ENCODE data around the gene PEAK1.
"Not testable (repeated sequence)": the region's sequence is repeated elsewhere in the genome, so short reads cannot be mapped to it uniquely, and the experiment has no call there.

The PEAK1 gene

DNA sequence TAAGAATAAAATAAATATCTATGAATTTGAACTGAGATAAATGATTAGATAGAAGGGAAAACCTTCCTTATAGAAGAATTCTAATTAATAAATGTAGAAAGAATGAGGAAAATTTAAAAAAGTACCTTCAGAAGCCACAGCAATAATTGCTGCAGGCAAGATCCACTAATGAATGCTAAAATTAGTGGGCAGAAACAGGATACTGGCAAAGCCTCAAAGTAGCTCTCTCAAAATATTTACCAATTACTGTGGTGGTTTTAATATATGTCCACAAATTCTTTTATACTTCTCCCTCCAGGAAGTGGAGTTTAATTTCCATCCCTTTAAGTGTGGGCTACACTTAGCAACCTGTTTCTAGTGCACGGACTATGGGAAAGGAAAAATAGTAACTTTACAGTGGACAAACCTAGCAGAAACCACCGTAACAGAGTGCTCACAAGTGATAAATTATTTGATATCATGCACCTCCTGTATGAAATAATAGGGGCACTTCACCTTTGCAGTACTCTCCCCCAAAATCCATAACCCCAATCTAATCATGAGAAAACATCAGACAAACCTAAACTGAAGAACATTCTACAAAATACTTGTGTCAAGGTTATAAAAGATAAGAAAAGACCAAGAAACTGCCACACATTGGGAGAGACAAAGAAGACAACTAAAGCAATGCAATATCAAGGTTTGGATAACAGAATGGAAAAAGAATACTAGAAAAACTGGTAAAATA lies 6.8 kb downstream of the PEAK1 start:
- Histone ChIP-seq H3K27ac (ENCODE audit: low read length) (no peak overlapping the region), H3K4me3 (ENCODE audit: low read length in 2 of 2) (no peak overlapping the region), H3K27me3 (ENCODE audit: control insufficient read depth in 1 of 2, insufficient read depth in 2 of 2, low read length in 2 of 2) (no peaks in the 10 kb centered on the region), H3K9me3 (ENCODE audit: control insufficient read depth in 2 of 2, low read length in 2 of 2) (no peaks in the 10 kb centered on the region), H3K36me3 (ENCODE audit: control insufficient read depth in 2 of 2, insufficient read depth in 2 of 2, low read length in 2 of 2) (no peaks in the 10 kb centered on the region), H3K9ac (ENCODE audit: low read length in 2 of 2) (no peak overlapping the region), H3K4me1 (ENCODE audit: control insufficient read depth, insufficient read depth, low read length) (peaks cover 6% of the 10 kb centered on the region)

DNA sequence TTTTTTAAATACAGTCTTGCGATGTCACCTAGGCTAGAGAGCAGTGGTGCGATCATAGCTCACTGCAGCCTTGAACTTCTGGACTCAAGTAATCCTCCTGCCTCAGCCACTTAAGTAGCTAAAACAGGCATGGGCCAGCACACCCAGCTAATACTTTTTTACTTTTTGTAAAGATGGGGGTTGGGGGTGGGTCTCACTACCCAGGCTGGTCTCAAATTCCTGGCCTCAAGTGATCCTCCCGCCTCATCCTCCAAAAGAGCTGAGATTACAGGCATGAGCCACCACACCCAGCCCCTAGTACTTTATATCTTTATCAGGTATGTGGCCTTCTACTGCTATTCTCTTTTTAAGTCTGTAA lies 8.3 kb downstream of the PEAK1 start:
- no peaks in the 10 kb centered on the region for H3K36me3 ChIP-seq (ENCODE audit: control insufficient read depth in 2 of 2, insufficient read depth in 2 of 2, low read length in 2 of 2)
- H3K9me3 ChIP-seq (ENCODE audit: control insufficient read depth in 2 of 2, low read length in 2 of 2) = no peaks in the 10 kb centered on the region
- no peak overlapping the region for H3K4me3 ChIP-seq (ENCODE audit: low read length in 2 of 2)
- no peaks in the 10 kb centered on the region for H3K4me1 ChIP-seq (ENCODE audit: control insufficient read depth, insufficient read depth, low read length)
- no peak overlapping the region for H3K27ac ChIP-seq (ENCODE audit: low read length)
- H3K9ac ChIP-seq (ENCODE audit: low read length in 2 of 2) = no peak overlapping the region
- no peaks in the 10 kb centered on the region for H3K27me3 ChIP-seq (ENCODE audit: control insufficient read depth in 1 of 2, insufficient read depth in 2 of 2, low read length in 2 of 2)

DNA sequence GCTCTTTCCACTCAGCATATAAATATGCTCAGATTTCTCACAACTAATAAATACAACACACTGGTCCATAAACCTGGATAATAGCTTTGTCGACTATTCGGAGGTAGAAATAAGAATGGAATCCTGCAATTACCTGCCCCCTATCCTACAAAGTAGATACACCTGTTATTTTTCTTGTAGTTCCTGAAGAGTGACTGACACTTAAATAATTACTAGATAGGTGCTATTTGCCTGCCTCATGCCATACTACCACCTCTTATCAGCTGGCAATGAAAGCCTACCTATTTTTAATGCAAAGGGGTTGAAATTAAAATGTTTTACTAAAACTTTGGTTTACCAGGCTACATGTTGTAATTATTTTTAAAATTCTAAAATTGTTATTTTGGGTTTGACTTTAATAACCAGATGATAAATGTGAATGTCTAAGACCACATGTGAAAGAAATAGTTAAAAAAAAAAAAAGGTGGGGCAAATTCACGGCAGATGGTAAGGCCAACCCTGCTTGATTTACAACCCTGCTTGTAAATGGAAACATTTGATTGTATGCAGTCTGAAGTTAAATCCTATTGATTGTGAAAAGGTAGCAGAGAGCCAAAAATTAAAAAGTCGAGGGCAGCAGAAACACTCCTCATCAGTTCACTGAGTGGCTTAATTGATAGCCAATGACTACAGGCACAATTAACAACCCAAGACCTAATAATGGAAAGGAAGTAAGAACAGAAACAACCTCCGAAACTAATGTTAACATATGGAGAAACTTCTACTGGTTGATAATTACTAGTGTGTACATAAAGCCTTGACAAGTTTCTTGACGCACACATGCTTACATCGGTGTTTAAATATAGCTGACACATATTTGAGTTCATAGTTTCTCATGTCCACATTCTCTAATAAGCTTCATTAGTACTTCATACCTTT lies 8.9 kb downstream of the PEAK1 start:
- H3K9me3 ChIP-seq (ENCODE audit: control insufficient read depth in 2 of 2, low read length in 2 of 2) = no peaks in the 10 kb centered on the region
- no peak overlapping the region for H3K9ac ChIP-seq (ENCODE audit: low read length in 2 of 2)
- H3K36me3 ChIP-seq (ENCODE audit: control insufficient read depth in 2 of 2, insufficient read depth in 2 of 2, low read length in 2 of 2) = no peaks in the 10 kb centered on the region
- no peak overlapping the region for H3K27ac ChIP-seq (ENCODE audit: low read length)
- H3K4me3 ChIP-seq (ENCODE audit: low read length in 2 of 2) = no peak overlapping the region
- no peaks in the 10 kb centered on the region for H3K4me1 ChIP-seq (ENCODE audit: control insufficient read depth, insufficient read depth, low read length)
- H3K27me3 ChIP-seq (ENCODE audit: control insufficient read depth in 1 of 2, insufficient read depth in 2 of 2, low read length in 2 of 2) = no peaks in the 10 kb centered on the region

DNA sequence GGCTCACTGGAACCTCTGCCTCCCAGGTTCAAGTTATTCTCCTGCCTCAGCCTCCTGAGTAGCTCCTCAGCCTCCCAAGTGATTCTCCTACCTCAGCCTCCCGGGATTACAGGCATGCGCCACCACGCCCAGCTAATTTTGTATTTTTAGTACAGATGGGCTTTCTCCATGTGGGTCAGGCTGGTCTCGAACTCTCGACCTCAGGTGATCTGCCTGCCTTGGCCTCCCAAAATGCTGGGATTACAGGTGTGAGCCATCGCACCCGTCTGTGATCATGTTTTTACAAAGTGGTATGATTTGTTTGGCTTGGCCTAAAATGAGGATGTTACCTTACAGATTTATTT lies 9.8 kb downstream of the PEAK1 start:
- not testable (repeated sequence) for H3K9me3 ChIP-seq (ENCODE audit: control insufficient read depth in 2 of 2, low read length in 2 of 2); H3K27ac ChIP-seq (ENCODE audit: low read length); H3K9ac ChIP-seq (ENCODE audit: low read length in 2 of 2); H3K4me3 ChIP-seq (ENCODE audit: low read length in 2 of 2); H3K27me3 ChIP-seq (ENCODE audit: control insufficient read depth in 1 of 2, insufficient read depth in 2 of 2, low read length in 2 of 2); H3K4me1 ChIP-seq (ENCODE audit: control insufficient read depth, insufficient read depth, low read length); H3K36me3 ChIP-seq (ENCODE audit: control insufficient read depth in 2 of 2, insufficient read depth in 2 of 2, low read length in 2 of 2)

DNA sequence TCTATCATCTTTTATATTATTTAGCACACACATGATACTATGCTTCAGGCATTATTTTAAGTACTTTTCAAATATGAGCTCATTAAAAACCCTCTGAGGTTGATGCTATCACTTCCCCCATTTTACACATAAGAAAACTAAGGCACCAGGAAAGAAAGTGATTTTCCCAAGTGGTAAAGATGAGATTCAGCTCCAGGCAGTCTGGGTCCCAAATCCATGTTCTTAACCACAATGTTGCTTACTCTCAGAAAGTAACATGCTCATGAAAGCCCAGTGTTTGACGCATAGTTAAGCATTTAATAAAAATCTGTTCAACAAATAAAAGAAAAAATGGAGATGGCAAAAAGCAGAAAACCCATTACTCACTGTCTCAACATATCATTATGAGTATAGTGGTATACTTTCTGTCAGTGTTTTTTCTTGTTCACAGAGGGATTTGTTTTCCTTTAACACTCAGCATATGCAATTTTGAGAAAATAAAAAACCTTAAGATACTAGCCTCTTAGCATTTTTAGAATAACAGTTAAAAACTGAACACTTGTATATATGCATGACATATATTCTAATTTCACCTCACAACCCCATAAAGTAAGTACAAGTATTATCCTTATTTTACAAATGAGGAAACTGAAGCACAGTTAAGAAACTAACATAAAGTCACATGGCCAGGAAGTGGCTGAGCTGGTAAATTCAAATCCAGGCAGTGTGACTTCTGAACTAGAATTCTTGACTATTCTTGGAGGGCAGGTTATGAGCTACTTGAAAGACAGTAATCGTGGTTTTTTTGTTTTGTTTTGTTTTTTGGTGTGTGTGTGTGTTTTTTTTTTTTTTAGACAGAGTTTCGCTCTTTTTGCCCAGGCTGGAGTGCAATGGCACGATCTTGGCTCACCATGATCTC lies 10.4 kb downstream of the PEAK1 start:
- Histone ChIP-seq H3K9ac (ENCODE audit: low read length in 2 of 2) (no peak overlapping the region), H3K27ac (ENCODE audit: low read length) (no peak overlapping the region), H3K9me3 (ENCODE audit: control insufficient read depth in 2 of 2, low read length in 2 of 2) (no peaks in the 10 kb centered on the region), H3K27me3 (ENCODE audit: control insufficient read depth in 1 of 2, insufficient read depth in 2 of 2, low read length in 2 of 2) (no peaks in the 10 kb centered on the region), H3K4me3 (ENCODE audit: low read length in 2 of 2) (no peak overlapping the region), H3K36me3 (ENCODE audit: control insufficient read depth in 2 of 2, insufficient read depth in 2 of 2, low read length in 2 of 2) (no peaks in the 10 kb centered on the region), H3K4me1 (ENCODE audit: control insufficient read depth, insufficient read depth, low read length) (no peaks in the 10 kb centered on the region)

DNA sequence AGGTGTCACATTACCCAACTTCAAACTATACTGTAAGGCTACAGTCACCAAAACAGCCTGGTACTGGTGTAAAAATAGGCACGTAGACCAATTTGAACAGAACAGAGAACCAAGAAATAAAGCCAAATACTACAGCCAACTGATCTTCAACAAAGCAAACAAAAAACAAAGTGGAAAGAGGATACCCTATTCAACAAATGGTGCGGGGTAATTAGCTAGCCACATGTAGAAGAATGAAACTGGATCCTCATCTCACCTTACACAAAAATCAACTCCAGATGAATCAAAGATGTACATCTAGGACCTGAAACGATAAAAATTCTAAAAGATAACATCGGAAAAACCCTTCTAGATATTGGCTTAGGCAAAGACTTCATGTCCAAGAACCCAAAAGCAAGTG lies 13.1 kb downstream of the PEAK1 start:
- Histone ChIP-seq H3K36me3 (ENCODE audit: control insufficient read depth in 2 of 2, insufficient read depth in 2 of 2, low read length in 2 of 2) (no peaks in the 10 kb centered on the region), H3K4me1 (ENCODE audit: control insufficient read depth, insufficient read depth, low read length) (no peaks in the 10 kb centered on the region), H3K4me3 (ENCODE audit: low read length in 2 of 2) (no peak overlapping the region)

DNA sequence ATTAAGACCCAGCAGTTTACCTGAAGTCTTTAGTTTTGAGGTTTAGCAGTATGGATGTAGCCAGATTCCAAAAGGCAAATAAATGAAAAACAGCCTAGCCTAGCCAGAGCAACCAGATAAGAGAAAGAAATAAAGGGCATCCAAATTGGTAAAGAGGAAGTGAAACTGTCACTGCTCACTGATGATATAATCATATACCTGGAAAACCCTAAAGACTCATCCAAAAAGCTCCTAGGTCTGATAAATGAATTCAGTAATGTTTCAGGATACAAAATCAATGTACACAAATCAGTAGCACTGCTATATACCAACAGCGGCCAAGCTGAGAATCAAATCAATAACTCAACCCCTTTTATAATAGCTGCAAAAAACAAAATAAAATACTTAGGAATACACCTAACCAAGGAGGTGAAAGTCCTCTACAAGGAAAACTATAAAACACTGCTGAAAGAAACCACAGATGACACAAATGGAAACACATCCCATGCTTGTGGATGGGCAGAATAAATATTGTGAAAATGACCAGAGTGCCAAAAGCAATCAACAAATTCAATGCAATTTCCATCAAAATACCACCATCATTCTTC lies 13.6 kb downstream of the PEAK1 start:
- H3K4me1 ChIP-seq (ENCODE audit: control insufficient read depth, insufficient read depth, low read length); H3K9me3 ChIP-seq (ENCODE audit: control insufficient read depth in 2 of 2, low read length in 2 of 2); H3K27ac ChIP-seq (ENCODE audit: low read length); H3K36me3 ChIP-seq (ENCODE audit: control insufficient read depth in 2 of 2, insufficient read depth in 2 of 2, low read length in 2 of 2); H3K9ac ChIP-seq (ENCODE audit: low read length in 2 of 2); H3K27me3 ChIP-seq (ENCODE audit: control insufficient read depth in 1 of 2, insufficient read depth in 2 of 2, low read length in 2 of 2); H3K4me3 ChIP-seq (ENCODE audit: low read length in 2 of 2): not testable (repeated sequence)

More for the DNA sequence above, 13.1 kb downstream of the PEAK1 start:
- Histone ChIP-seq H3K9ac (ENCODE audit: low read length in 2 of 2) (no peak overlapping the region), H3K27ac (ENCODE audit: low read length) (no peak overlapping the region), H3K27me3 (ENCODE audit: control insufficient read depth in 1 of 2, insufficient read depth in 2 of 2, low read length in 2 of 2) (no peaks in the 10 kb centered on the region), H3K9me3 (ENCODE audit: control insufficient read depth in 2 of 2, low read length in 2 of 2) (no peaks in the 10 kb centered on the region)

DNA sequence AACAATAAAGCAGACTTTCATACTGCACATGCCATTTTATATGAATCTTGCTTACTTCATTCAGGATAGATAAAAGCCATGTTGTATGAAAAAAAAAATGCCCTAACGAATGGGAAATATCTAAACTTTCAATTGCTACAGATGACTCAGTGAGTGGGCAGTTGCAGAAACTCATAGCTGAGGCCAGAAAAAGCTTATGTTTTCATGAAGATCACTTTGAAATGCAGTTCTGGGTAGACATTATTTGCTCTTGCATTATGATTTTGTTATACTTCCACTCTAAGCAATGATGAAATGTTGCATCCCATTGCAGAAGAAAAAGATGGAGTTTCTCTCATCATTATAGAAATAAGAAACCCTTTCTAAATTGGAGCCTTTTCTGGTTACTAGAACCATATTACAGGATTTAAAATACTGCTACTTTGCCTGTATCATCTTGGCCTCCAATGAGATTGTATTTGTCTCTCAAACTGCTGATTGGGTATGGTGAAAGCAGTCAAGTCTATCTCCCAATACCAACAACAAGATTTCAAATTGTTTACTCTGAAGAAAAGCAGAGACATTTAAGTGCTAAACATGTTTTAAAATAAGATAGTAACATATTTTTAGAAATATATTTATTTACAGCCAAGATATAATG lies 17.0 kb downstream of the PEAK1 start:
- H3K36me3 ChIP-seq (ENCODE audit: control insufficient read depth in 2 of 2, insufficient read depth in 2 of 2, low read length in 2 of 2) = no peaks in the 10 kb centered on the region
- no peaks in the 10 kb centered on the region for H3K4me1 ChIP-seq (ENCODE audit: control insufficient read depth, insufficient read depth, low read length)
- H3K4me3 ChIP-seq (ENCODE audit: low read length in 2 of 2) = no peak overlapping the region
- peaks cover 4 to 5% of the 10 kb centered on the region in 2 donors for H3K9me3 ChIP-seq (ENCODE audit: control insufficient read depth in 2 of 2, low read length in 2 of 2)
- H3K27ac ChIP-seq (ENCODE audit: low read length) = no peak overlapping the region
- H3K9ac ChIP-seq (ENCODE audit: low read length in 2 of 2) = no peak overlapping the region
- H3K27me3 ChIP-seq (ENCODE audit: control insufficient read depth in 1 of 2, insufficient read depth in 2 of 2, low read length in 2 of 2) = no peaks in the 10 kb centered on the region

DNA sequence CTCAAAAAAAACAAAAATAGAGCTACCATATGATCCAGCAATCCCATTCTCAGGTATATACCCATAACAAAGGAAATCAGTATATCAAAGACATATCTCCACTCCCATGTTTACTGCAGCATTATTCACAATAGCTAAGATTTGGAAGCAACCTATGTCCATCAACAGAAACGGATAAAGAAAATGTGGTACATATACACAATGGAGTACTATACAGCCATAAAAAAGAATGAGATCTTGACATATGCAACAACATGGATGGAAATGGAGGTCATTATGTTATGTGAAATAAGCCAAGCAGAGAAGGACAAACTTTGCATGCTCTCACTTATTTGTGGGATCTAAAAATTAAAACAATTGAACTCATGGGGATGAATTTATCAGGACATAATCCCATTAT lies 19.6 kb downstream of the PEAK1 start:
- Histone ChIP-seq H3K4me1 (ENCODE audit: control insufficient read depth, insufficient read depth, low read length) (no peaks in the 10 kb centered on the region), H3K9me3 (ENCODE audit: control insufficient read depth in 2 of 2, low read length in 2 of 2) (peaks cover 6 to 10% of the 10 kb centered on the region in 2 donors), H3K9ac (ENCODE audit: low read length in 2 of 2) (no peak overlapping the region), H3K4me3 (ENCODE audit: low read length in 2 of 2) (no peak overlapping the region), H3K27ac (ENCODE audit: low read length) (no peak overlapping the region), H3K36me3 (ENCODE audit: control insufficient read depth in 2 of 2, insufficient read depth in 2 of 2, low read length in 2 of 2) (no peaks in the 10 kb centered on the region), H3K27me3 (ENCODE audit: control insufficient read depth in 1 of 2, insufficient read depth in 2 of 2, low read length in 2 of 2) (no peaks in the 10 kb centered on the region)

DNA sequence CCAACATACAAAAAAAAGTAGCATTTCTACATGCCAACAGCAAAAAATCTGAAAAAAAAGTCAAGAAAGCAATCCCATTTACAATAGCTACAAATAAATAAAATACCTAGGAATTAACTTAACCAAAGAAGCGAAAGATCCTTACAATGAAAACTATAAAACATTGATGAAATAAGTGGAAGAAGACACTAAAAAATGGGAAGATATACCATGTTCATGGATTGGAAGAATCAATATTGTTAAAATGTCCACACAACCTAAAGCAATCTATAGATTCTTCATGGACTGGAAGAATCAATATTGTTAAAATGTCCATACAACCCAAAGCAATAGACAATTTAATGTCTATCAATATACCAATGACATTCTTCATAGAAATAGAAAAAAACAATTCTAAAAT lies 21.0 kb downstream of the PEAK1 start:
- Histone ChIP-seq H3K4me1 (ENCODE audit: control insufficient read depth, insufficient read depth, low read length) (no peaks in the 10 kb centered on the region), H3K9me3 (ENCODE audit: control insufficient read depth in 2 of 2, low read length in 2 of 2) (peaks cover 8 to 10% of the 10 kb centered on the region in 2 donors), H3K36me3 (ENCODE audit: control insufficient read depth in 2 of 2, insufficient read depth in 2 of 2, low read length in 2 of 2) (no peaks in the 10 kb centered on the region), H3K9ac (ENCODE audit: low read length in 2 of 2) (no peak overlapping the region), H3K4me3 (ENCODE audit: low read length in 2 of 2) (no peak overlapping the region), H3K27ac (ENCODE audit: low read length) (no peak overlapping the region), H3K27me3 (ENCODE audit: control insufficient read depth in 1 of 2, insufficient read depth in 2 of 2, low read length in 2 of 2) (no peaks in the 10 kb centered on the region)
